A172 (cell line): ENCODE data around the gene MPO. TPM values are rescaled to one million over a fixed set of nuclear protein-coding genes. Genes with fewer than 3 reads are reported as not detected.

Source experiments
- DNase-seq: peaks from one replicate; pipeline ENCODE4 v3.0.0-alpha.2; 2015; ENCODE audit warnings: low spot score
- total RNA-seq: library from RNA; depleted of rRNA; stranded (reverse); fragments of >200 nt; shearing (Covaris generic); gene quantifications from 2 replicates; pipeline ENCODE4 v1.2.3, GENCODE V29; 2014

The MPO gene
- total RNA-seq, 1 experiment from 2014 or later: not detected

GRCh38 chr17:58307468-58308172 lies 26.9 kb upstream of the MPO start:
- DNase-seq: no peak

DNA sequence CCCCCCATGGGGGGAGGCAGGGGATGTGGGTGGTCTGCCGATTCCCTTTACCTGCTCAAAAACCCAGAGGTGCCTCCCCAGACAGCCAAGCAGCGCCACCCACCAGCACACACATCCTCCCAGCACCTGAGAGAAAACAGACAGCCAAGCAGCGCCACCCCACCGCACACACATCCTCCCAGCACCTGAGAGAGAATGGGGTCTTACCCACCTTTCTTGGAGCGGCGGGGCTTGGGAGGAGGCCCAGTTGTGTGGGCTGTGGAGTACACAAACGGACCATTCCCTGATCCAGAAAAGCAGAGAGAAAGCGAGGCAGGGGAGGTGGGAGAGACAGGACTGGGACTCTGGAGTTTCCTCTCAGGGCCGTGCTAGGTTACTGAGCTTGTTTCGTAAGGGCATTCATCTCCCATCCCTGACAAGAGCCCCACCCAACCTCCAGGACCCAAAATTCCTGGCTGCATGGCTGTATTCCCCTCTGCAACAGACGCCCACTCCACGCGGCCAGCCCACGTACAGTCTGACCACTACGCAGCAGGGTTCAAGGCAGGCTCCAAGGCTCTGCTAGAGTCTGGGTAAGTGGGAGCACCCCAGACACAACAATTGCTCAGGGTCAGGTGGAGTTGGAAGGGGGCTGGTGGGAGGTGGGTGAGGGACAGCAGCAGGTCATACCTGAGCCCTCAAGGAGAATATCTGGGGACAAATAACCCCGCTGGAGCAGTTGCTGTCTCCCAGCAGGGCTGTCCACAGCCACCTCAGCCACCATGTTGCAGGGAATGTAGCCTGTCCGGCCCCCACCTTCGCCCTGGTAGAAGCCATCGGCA lies 25.6 kb upstream of the MPO start:
- DNase-seq: no peak

DNA sequence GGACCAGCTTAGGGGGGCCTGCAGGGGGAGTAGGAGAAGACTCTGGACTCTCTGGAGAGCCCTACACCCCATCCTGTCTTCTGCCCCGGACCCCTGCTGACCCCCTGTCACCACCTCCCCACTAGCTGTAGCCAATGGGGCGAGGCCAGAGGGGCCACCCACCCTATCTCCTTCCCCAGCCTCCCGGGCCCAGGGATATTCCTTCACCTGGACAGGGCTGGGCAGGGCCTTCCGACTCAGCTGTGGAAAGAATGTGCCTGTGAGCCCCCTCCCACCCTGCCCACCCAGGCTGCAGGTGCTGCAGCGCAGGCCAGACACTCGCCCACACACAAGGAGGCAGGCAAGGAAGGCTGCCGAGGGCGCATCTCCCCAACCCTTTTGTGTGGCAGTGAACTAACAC lies 24.9 kb upstream of the MPO start:
- DNase-seq: no peak

GRCh38 chr17:58304750-58305486 lies 24.2 kb upstream of the MPO start:
- DNase-seq: no peak

- DNase-seq: peak; percentile 44
These were observed 23.4 kb upstream of the MPO start for GRCh38 chr17:58303971-58304749.

DNA sequence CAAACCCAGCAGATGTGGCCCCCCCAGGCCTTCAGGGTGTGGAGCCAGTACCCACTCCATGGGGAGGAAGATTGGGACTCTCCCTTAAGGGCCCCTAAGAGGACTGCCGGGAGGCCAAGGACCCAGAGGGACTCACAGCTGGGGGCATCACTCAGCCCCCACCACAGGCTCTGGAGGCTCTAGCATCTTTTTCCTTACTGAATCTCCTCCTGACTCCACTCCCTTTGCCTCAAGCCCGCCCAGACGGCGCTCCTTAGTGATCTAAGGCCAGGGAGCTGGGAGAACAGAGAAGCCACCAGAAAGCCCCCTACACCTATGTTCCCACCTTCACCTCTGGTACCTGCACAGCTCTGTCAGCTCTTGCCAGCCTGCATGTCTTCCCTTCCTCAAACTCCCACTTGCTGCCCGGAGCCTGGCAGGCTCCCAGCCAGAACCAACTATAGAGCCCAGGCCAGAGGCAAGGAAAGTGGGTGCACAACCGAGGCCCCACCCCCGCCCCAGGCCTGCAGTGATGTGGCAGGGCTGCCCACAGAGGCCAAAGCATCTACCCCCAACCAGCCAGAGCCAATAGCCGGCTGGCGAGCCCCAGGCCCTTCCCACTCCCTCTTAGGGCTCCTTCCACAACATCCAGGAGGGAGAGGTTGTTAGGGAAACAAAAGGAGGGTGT lies 22.3 kb upstream of the MPO start:
- DNase-seq: no peak

- DNase-seq: no peak
These were observed 21.6 kb upstream of the MPO start for GRCh38 chr17:58302171-58302918.

DNA sequence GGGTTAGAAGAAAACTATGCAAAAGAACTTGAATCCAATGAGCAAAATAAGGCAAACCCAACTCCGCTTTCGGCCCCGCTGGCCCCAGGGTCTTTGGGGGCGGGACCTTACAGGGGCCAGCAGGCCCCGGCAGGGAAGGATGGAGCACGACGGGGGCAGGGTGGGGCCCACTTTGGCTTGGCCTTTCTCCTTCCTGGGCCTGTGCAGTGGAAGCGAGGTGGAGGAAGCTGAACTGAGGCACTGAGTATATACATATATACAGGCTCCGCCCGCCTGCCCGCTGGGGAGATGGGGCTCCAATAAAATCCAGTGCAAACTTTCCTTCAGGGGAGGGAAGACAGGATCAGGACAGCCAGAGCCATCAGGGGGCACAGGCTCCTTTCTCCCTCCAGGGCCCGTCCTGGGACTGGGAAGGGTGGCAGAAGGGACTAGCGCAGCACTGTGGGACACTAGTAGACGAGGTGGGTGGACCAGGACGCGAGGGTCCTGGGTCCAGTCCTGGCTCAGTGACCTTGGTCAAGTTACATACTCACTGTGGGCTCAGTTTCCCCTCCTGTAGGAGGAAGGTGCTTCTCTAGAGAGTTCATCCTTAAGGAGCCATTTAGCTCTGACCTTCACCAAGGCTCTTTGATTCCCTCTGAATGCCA lies 20.9 kb upstream of the MPO start:
- DNase-seq: no peak

DNA sequence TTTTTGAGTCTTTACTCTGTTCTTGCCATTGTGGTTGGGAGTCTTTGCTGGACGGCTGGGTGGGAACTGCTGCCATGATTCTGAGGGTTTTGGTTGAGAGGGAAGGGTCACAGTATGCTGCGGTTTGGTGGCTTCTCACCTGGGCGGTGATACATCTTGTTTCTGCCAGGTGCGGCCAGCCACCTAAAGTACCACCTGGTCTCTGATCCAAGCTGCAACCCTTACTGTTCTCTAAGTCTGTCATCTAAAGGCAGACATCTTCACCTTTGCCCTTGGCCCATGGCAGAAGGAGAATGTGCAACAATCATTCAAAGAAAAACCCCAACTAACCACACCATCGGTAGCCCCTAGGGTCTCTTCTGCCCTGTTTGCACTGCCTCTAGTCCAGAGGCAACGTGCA lies 19.6 kb upstream of the MPO start:
- no peak for DNase-seq

DNA sequence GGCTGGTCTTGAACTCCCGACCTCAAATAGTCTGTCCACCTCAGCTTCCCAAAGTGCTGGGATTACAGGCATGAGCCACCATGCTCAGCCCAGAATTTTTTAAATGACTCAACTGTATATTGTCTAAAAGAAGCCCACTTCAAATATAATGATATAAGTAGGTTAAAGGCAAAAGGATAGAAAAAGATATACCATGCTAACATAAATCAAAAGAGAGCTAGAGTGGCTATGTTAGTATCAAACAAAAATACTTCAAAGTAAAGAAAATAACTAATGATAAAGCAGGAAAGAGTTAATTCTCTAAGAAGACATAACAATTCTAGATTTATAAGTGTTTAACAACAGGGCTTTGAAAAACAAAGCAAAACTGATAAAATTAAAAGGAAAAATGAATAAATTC lies 13.3 kb upstream of the MPO start:
- DNase-seq: no peak

- no peak for DNase-seq
These were observed 10.5 kb upstream of the MPO start for GRCh38 chr17:58291246-58291645.

GRCh38 chr17:58289869-58290268 lies 9.1 kb upstream of the MPO start:
- no peak for DNase-seq

GRCh38 chr17:58285422-58285810 lies 4.7 kb upstream of the MPO start:
- no peak for DNase-seq

GRCh38 chr17:58284613-58285421 lies 4.1 kb upstream of the MPO start:
- no peak for DNase-seq

DNA sequence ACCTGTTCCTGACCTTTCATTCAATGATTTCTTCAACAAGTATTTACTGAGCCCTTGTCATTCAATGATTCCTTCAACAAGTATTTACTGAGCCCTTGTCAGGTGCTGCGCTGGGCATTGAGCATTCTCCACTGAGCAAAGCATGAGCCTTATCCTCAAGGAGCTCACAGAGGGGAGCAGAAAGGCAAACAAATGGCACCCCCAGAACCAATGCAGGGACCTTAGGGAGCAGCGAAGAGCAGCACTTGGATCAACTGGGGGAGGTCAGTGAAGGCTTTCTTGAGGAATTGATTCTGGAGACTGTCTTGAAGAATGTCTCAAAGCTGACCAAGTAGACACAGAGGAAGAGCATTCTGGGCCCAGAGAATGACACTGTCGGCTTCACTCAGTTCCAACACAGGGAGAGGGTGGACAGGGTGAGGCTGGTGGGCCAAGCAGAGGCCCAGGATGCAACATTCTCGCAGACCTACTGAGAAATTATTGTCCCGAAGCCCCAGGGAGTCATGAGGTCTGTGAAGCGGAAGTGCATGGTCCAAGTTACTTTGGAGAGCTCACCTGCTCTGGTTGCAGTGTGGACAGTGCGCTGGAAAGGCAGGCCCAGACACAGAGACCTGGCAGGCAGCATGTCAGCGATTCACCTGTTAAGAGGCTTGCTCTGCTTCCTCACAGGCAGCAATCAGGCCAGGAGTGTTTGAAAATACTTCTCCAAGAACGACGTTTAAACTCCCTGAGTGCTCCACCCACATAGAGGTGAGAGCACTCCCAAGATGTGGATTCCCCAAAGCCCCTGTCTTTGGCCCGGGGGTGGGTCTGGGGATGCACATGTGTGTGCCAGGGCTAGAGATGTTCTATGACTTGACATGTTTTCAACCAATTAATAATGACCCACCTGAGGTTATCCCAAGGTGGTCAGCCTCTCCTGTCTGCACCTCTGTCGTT lies 3.2 kb upstream of the MPO start:
- no peak for DNase-seq

- DNase-seq: no peak
These were observed 1.7 kb upstream of the MPO start for GRCh38 chr17:58282442-58282841.

DNA sequence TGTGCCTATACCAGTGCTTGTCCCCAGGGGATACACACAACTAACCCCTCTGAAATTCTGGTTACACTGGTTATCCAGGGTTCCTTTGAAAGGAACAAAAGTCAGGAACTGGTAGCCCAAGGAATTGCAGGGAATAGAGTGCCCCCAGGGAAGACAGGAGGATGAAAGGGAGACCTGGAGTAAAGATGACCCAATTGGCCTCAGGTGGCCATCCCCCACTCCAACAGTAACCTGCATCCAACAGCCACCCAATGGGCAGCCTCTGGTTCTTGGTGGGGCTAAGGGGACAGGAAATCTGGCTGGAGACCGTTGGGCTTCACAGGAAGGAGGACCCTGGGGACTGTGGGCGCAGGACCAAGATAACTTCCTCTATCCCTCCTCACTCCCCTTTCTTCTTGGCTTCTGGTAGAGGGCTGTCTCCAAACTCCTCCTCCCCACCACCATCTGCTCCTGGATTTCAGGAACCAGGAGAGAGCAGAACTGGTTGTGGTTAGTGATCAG lies 826 bp upstream of the MPO start:
- no peak for DNase-seq
